Activated T-cell treated with anti-CD3 and anti-CD28 coated beads for 24 hours (primary cell): ENCODE data around the gene ERVH48-1.
"Not testable (repeated sequence)": the region's sequence is repeated elsewhere in the genome, so short reads cannot be mapped to it uniquely, and the experiment has no call there.

Experiments used
- DNase-seq: peaks from one replicate; pipeline ENCODE4 v3.0.0-alpha.2; 2020; ENCODE audit warnings: low read depth

Gene ERVH48-1

DNA sequence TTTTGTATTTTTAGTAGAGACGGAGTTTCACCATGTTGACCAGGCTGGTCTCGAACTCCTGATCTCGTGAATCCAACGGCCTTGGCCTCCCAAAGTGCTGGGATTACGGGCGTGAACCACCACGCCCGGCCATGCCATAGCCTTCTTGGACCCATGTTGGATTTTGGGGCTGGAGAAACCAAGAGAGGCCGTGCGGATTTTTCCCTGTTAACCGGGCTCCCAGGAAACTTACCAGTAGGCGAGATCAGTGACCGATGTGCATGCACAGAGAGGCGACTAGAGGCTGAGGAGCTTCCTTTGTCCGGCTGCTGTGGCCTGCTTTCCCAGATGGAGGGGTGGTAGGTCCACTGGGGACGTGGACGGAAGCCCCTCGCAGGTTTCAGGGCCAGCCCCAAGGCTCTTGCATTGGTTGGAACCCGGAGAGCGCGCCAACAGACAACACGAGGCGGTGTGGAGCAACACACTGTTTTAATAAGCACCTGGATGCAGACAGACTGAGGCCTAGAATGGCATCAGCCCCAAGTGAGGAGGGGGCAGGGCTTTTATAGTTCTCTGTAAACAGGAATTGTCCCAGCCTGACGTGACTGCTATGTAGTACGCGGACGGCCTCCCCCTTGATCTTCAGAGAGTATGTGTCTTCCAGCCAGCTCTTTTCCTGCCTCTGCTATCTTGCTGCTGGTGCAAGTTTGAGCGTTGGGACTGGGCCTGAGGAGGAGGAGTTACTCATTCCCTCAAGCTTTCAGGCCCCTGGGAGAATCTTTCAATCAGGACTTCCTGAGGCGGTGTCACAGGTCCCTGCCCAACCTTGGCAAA lies at the start of gene ERVH48-1:
Gene ERVH48-1, minus strand, starts transcription at position 517 of the 813 bp plus-strand sequence. CDS start 6,624 bp downstream, outside the sequence.
- no peak for DNase-seq

DNA sequence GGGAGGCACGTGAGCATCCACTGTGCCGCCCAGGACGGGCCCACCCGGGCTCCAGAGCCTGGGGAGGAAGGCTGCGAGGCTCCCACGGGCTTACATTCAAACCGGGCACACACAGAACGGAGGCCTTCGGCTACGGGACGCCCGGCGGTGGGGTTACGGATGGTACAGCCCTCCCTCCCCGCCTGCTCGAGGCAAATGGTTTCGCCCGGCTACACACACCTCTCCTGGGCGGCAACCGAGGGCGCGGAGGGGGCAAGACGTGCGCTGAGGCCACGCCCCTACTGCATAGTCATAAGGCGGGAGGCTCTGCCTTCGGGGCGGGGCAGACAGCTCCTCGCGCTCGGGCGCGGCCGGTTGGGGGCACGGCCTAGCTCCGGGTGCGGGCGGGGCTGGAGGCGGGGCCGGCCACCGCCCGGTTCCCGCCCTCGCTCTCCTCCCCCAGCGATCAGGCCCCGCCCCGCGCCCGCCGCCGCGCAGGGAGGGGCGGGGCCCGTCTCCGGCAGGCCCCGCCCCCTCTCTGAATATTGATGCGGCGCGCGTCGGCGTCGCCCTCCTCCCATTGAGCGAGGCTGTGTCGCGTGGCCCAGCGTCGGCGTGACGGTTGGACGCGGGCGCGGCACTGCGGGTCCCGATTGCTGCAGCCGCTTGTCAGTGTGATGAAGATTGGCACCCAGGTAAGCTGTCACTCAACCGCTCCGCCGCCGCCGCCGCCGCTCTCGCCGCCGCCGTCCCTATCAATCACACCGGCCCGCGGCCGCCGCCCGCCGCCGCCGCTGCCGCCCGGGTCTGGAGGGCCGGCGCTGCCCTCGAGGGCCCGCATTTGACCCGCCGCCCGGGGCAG lies 48.8 kb upstream of the ERVH48-1 start, which contains the start of gene PKNOX1:
Gene PKNOX1, plus strand, starts transcription at position 572 of the 841 bp plus-strand sequence. CDS start 29,820 bp downstream, outside the sequence.
- peak; percentile 98 for DNase-seq

DNA sequence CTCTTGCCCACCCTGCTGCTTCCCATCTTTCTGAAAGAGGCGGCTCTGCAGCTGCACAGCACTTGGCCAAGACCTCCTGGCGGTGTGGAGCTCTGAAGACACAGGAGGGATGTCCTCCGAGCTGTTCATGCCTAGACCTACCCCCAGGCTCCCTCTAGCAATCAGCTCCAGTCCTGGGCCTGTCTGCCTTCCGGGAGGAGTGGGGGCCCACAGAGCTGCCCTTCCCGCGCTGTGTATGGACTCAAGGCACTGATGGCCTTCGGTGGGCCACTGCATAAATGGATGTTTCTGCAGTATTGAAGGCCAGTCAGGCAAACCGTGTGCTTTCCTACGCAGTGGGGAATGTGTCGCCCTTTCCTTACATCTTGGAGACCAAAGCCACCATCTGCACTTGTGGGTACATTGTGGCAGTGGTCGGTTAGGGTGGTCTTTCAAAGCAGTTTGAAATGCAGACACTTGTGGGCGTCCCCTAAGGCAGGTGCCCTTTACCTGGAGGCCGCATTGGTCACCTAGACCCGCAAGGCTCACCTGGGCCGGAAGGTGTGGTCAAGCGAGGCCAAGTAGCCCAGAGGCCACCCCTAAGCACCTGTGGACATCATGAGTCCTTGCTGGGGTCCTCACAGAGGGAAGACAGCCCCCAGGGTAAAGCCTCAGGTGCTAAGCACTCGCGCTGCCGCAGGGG lies 48.0 kb upstream of the ERVH48-1 start:
- no peak for DNase-seq

DNA sequence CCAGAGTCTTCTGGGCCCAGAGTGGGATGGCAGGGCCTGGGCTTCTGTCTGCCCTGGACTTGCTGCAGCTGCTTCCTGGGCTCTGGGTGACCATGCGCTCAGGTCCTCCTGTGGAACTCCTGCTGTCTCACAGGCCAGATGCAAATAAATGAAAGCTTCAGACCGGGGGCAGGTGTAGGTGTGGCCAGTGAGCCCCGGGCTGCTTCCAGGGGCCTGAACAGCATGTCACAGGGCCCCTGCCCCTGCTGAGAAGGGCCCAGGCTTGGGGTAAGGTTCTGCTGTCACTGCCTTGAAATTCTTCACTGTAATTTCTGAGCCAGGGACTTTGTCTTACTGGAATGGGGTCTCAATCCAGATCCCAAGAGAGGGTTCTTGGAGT lies 46.5 kb upstream of the ERVH48-1 start:
- no peak for DNase-seq

DNA sequence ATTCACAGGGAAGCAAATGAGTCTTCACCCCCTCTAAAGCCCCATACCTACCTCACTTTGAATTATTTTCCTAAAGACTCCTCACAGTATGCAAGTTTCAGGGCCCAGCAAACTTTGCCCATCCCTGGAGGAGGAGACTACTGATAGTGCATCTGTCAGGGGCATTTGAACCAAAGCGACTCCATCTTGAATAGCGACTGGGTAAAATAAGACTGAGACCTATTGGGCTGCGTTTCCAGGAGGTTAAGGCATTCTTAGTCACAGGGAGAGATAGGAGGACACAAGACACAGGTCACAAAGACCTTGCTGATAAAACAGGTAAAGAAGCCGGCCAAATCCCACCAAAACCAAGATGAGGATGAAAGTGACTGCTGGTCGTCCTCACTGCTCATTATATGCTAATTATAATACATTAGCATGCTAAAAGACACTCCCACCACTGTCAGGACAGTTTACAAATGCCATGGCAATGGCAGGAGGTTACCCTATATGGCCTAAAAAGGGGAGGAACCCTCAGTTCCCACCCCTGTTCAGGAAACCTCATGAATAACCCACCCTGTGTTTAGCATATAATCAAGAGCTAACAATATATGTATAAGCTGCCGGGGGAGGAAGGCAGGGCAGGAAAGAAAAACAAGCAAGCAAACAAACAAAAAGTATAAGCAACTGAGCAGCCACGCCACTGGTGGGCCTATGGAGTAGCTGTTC lies 45.7 kb upstream of the ERVH48-1 start:
- no peak for DNase-seq

DNA sequence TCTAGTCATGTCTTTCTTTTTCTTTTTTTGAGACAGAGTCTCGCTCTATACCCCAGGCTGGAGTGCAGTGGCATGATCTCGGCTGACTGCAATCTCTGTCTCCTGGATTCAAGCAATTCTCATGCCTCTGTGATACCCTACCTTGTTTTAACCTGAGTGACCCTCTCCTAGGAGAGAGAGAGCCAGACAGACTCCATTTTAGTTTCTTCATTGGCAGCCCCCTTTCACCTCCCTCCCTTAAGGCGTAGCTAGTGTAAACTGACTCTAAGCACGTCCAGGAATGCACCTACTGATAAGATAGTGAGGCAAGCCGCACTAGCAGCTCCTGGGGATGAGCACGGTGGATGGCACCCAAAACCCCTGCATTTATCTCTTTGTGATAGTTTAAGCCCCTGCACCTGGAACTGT lies 43.8 kb upstream of the ERVH48-1 start:
- DNase-seq: no peak

DNA sequence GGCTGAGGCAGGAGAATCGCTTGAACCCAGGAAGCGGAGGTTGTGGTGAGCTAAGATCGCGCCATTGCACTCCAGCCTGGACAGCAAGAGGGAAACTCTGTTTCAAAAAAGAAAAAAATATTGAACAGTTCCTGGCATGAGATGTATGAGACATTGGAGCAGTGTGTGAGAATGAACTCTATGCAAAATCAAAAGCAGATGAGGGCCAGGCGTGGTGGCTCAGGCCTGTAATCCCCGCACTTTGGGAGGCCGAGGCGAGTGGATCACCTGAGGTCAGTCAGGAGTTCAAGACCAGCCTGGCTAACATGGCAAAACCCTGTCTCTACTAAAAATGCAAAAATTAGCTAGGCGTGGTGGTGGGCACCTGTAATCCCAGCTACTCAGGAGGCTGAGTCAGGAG lies 42.2 kb upstream of the ERVH48-1 start:
- not testable (repeated sequence) for DNase-seq

DNA sequence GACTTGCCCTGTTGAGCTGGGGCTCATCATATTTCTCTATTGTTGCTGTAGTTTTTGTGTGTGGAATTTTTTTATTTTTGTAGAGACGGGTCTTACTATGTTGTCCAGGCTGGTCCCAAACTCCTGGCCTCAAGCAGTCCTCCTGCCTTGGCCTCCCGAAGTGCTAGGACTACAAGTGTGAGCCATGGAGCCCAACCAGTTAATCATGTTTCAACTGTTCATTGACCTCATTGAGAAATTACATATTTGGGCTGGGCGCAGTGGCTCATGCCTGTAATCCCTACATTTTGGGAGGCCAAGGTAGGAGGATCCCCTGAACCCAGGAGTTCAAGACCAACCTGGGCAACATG lies 39.8 kb upstream of the ERVH48-1 start:
- no peak for DNase-seq

DNA sequence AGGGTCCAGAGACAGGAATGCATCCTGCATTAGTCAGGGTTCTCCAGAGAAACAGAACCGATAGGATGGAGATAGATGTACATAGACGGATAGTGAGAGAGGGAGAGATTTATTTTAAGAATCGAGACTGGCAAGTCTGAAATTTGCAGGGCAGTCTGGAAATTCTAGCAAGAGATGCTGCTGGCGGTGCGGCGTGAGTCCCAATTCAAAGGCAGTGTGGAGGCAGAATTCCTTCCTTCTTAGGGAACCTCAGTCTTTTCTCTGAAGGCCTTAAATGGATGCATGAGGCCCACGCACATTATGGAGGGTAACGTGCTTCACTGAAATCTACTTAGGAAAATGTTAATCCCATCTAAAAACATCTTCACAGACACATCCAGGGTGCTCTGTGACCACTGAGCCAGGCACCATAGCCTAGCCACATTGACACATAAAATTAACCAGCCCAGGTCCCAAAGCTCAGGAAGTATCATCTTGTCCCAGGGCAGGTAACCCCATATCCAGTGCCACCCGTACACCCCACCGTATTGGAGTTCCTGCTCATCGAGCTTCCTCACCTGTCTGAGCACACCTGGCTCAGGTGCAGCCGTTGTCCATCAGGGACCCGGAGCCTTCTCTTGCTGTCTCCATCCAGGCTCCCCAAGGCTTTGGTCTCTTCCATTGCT lies 39.2 kb upstream of the ERVH48-1 start:
- no peak for DNase-seq

DNA sequence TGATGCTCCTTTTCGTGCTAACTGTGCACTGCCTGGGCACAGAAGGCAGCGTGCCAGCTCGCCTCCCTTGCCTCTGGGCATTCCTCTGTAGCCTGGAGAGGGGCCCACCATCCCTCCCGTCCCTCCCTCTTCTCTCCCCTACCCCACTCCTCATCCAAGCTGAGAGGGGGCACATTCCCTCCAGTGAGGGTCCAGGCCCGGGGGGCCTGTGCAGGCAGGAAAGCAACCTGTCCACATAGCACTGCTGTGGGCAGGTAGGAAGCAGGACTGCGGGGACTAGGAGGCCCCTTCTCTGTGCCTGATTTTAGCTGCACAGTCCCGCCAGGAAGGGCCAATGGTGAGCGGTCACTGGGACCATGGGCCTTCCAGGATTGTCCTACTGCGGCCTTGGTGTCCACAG lies 38.7 kb upstream of the ERVH48-1 start:
- no peak for DNase-seq

DNA sequence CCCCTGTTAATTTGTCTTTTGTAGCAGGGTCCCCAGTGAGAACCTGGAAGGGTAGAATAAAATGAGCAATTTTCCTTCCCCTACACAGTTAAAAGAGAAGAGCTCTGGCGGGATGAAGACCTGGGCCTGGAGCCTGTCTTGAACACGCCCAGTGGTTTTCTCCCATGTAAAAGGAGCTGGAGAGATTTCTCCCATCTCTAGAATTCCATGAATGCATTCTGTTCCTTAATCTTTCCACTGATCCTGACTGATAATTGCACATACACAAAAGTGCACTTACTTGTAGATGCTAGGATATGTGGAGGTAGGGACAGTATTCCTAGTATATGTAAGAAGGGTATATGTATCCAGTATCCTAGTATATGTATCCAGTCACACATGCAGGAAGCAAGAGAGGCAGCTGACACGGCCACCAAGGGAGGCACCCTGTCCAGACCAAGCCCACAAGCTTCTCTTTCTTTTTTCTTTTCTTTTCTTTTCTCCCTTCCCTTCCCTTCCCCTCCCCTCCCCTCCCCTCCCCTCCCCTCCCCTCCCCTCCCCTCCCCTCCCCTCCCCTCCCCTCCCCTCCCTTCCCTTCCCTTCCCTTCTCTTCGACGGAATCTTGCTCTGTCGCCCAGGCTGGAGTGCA lies 37.1 kb upstream of the ERVH48-1 start:
- DNase-seq: no peak

DNA sequence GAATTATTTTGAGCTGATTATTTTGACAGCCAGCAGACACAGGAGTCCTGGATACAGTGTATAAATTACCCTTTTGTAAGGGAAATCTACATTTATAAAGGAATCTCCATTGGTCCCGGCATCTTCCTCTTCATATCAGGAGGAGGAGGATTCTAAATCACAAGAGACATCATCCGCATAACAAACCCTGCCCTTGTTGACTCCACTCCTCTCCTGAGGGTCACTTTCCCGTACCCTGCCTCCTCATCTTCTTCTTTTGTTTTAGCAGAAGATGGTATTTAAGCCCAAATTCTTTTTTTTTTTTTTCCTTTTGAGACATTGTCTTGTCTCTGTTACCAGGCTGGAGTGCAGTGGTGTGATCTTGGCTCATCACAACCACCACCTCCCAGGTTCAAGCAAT lies 34.3 kb upstream of the ERVH48-1 start:
- DNase-seq: no peak

DNA sequence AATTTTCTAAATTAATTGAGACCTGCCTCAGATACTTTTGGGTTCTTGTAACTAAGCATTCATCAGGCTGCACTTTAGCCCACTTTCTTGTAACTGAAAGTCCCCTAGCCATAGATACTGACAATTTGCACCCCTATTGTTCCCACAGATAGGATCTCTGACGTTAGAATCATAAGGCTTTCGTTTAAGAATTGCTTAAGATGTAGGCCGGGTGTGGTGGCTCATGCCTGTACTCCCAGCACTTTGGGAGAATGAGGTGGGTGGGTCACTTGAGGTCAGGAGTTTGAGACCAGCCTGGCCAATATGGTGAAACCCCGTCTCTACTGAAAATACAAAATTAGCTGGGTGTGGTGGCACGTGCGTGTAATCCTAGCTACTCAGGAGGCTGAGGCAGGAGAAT lies 32.7 kb upstream of the ERVH48-1 start:
- DNase-seq: not testable (repeated sequence)

DNA sequence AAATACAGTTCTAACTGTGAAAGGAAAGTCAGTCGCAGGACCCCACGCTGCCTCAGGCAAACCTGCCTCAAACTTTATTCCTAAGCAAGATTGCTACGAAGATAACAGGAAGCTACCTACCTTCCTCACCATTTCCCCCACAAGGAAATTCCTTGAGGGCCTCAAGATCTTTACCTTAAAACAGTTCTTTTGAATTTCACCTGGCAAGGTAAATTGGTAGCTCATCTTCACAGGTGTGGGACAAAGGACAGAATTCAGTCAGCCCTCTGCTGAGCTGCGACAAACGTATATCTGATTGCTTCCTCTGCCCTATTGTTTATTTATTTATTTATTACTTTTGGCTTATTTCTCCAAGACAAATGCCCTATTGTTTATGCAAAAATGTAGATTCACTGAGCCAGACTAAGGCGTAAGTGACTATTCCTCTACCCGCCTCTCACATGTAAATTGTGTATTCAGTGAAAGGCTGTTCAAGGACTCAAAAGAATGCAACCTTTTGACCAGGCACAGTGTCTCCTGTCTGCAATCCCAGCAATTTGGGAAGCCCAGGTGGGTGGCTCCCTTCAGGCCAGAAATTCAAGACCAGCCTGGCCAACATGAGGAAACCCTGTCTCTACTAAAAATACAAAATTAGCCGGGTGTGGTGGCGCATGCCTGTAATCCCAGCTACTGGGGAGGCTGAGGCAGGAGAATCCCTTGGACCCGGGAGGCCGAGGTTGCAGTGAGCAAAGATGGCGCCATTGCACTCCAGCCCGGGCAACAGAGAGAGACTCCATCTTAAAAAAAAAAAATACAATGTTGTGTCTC lies 31.6 kb upstream of the ERVH48-1 start:
- no peak for DNase-seq

DNA sequence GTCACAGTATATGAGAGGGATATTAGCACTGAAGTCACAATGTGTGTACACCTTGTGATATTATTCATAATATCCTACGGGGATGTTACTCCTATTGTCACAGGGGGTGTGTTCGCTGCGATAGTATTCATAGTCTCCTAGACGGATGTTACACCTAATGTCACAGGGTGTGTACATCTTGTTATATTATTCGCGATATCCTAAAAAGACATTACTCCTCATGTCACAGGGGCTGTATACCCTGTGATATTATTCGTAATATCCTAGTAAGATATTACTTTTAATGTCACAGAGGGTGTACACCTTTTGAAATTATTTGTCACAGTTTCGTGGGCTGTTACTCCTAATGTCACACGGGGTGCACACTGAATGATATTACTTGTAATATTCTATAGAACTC lies 25.8 kb upstream of the ERVH48-1 start:
- DNase-seq: not testable (repeated sequence)

DNA sequence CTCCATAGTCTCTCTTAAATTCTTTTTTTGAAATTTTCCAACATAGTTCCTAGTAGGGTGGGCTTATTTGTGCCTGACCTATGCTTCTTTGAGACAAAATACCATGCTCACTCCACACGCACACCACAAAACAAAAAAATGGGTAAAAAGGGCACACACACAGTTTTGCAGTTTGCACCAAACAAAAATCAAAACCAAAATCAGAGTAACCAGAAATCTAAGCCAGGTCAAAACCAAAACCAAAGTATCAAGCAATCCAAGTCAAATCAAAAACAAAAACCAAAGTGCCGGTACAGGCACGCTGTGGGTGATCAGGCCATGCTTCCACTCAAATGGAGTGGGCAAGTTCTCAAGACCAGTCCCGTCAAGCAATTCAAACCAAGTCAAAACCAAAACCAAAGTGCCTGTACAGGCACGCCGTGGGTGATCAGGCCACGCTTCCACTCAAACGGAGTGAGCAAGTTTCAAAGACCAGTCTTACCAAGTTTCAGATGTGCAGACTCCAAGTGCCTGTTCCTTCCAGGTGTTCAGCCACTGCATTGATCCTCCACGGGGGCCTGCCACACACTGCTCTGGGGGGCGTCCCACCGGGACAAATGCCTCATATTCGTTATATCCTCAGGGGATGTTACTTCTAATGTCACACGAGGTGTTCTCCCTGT lies 23.8 kb upstream of the ERVH48-1 start:
- not testable (repeated sequence) for DNase-seq

DNA sequence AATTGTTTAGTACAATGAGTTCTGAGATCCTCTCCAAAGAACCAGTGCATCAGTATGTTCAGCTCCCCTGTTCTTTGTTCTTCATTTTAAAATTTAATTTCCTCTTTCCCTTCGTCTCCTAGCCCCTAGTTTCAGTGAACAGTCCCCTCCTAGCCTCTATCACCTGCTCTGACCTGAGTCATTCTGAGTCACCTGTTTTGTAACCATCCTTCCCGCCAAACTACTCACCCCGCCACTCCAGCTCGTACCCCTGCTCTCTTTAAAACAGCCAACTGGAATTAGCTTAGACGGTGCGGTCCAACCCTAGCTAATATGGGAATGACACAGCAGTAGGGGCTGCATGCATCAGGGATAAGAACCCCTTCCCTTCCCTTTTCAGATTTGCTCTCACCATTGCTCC lies 16.8 kb upstream of the ERVH48-1 start:
- DNase-seq: no peak

DNA sequence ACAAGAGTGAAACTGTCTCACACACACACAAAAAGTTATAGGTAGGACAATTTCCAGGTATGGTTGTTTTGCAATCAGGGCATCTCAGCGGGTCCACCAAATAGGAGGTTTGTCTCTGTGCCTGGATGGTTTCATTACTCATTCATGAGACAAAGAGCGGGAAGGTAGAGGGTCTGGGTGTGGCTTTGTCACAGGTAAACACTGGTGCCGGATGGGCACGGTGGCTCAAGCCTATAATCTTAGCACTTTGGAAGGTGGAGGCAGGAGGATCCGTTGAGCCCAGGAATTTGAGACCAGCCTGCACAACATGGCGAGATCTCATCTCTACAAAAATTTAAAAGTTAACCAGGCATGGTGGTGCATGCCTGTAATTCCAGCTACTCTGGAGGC lies 16.3 kb upstream of the ERVH48-1 start:
- no peak for DNase-seq

DNA sequence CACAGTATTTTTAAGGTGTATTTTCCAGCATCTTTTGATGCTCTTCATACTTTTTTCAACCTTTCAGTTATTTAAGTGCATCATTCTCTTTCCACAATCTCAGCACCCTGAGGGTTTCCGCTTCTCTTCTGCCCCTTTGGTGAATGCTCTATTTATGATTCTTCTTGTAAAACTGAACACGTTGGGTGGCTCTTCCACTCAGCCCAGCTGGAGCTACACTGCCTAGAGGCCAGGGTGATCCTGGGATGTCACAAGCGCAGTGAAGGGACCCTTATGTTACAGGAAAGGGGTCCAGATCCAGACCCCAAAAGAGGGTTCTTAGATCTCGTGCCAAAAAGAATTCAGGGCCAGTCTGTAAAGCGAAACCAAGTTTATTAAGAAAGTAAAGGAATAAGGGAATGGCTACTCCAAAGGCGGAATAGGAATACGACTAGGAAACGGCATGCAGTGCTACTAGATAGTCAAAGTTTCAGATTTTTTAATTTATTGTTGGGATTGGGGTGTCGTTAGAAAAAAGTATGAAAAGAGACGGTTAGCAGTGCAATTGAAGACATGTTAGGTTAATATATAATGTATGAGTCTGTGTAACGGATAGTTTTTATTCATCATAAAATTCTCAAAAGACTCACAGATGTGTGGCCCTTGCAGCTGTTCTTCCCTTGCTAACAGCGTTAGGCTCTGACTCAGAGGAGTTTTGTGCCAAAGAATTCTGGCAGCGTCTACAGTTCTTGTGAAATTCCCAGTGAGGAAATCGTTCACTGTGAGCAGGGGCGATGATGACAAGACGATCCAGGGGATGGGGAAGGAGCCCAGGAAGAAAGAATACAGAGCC lies 14.4 kb upstream of the ERVH48-1 start:
- DNase-seq: no peak
